Astrocyte (in vitro differentiated cells and primary cell): ENCODE measurements around the gene TMEM256.

Experiments used
- EZH2 ChIP-seq: IDR thresholded peaks from 2 replicates; pipeline ENCODE4 v1.6.1; 2012; ENCODE audit warnings: mild to moderate bottlenecking, low read length, inconsistent platforms; ENCODE audit not compliant: insufficient read depth
- TF ChIP-seq, protein P1 (sequence below): IDR thresholded peaks from 2 replicates; pipeline ENCODE4 v1.5.1; 2011; ENCODE audit warnings: low read depth, mild to moderate bottlenecking, inconsistent platforms, low read length, moderate library complexity; ENCODE audit not compliant: insufficient read depth

GRCh38 chr17:7392696-7393612, 10.9 kb downstream of the TMEM256 start:
- TF ChIP-seq, protein P1, sequence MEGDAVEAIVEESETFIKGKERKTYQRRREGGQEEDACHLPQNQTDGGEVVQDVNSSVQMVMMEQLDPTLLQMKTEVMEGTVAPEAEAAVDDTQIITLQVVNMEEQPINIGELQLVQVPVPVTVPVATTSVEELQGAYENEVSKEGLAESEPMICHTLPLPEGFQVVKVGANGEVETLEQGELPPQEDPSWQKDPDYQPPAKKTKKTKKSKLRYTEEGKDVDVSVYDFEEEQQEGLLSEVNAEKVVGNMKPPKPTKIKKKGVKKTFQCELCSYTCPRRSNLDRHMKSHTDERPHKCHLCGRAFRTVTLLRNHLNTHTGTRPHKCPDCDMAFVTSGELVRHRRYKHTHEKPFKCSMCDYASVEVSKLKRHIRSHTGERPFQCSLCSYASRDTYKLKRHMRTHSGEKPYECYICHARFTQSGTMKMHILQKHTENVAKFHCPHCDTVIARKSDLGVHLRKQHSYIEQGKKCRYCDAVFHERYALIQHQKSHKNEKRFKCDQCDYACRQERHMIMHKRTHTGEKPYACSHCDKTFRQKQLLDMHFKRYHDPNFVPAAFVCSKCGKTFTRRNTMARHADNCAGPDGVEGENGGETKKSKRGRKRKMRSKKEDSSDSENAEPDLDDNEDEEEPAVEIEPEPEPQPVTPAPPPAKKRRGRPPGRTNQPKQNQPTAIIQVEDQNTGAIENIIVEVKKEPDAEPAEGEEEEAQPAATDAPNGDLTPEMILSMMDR: no peak
- TF ChIP-seq EZH2: no peak
